Epithelial cell of prostate (primary cell): ENCODE results near the gene HDAC10.
A peak's percentile ranks its signal among the peaks of the same experiment; 100 is the strongest.

Experiments used
- DNase-seq: peaks from one replicate; pipeline ENCODE4 v3.0.0-alpha.2; 2011; ENCODE audit warnings: low read depth, low spot score
- H3K27ac ChIP-seq: fragments of 450-650 bp; 2 replicates; pipeline ENCODE4 v1.5.1; 2017; ENCODE audit warnings: mild to moderate bottlenecking

HDAC10 gene

DNA sequence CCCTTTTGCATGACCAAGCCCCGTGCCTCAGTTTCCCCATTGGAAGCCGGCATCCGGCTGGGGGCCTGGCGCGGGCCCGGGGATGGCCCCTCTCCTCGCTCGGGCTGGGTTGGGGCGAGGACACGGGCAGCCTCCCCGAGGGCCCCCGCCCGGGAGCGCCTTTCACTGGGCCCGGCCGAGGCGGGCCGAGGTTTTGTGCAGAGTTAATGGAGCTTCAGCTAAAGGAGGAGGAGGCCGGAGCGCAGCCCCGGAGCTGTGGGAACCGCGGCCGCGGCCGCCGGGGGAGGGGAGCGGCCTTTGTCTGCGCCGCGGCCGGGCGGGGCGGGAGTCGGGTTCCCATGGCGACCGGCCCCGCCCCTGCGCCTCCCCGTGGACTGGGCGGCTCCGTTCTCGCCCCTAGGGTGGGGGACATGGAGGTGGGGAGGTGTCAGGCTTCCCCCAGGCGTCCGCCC, 20.5 kb upstream of the HDAC10 start:
- H3K27ac ChIP-seq: no peak overlapping the region
- no peak for DNase-seq

- no peak for DNase-seq
- H3K27ac ChIP-seq: no peak overlapping the region
These were observed 19.8 kb upstream of the HDAC10 start for GRCh38 chr22:50270666-50271394.

GRCh38 chr22:50269970-50270665, 19.1 kb upstream of the HDAC10 start, which contains the start of gene MAPK11:
TSS of gene MAPK11 (minus strand) at chr22:50270380. CDS start at chr22:50270292, 88 bp downstream.
- DNase-seq: no peak
- H3K27ac ChIP-seq: no peak within 1 kb of the TSS

GRCh38 chr22:50269573-50269969, 18.5 kb upstream of the HDAC10 start:
- DNase-seq: no peak
- no peak overlapping the region for H3K27ac ChIP-seq

- DNase-seq: no peak
- no peak overlapping the region for H3K27ac ChIP-seq
These were observed 17.6 kb upstream of the HDAC10 start for GRCh38 chr22:50268655-50269113.

- DNase-seq: no peak
These were observed 16.7 kb upstream of the HDAC10 start for GRCh38 chr22:50267591-50268390.

GRCh38 chr22:50266994-50267393, 15.9 kb upstream of the HDAC10 start:
- H3K27ac ChIP-seq: no peak overlapping the region
- DNase-seq: no peak

More at GRCh38 chr22:50267591-50268390, 16.7 kb upstream of the HDAC10 start:
- no peak overlapping the region for H3K27ac ChIP-seq

GRCh38 chr22:50264946-50265669, 14.0 kb upstream of the HDAC10 start:
- no peak for DNase-seq

DNA sequence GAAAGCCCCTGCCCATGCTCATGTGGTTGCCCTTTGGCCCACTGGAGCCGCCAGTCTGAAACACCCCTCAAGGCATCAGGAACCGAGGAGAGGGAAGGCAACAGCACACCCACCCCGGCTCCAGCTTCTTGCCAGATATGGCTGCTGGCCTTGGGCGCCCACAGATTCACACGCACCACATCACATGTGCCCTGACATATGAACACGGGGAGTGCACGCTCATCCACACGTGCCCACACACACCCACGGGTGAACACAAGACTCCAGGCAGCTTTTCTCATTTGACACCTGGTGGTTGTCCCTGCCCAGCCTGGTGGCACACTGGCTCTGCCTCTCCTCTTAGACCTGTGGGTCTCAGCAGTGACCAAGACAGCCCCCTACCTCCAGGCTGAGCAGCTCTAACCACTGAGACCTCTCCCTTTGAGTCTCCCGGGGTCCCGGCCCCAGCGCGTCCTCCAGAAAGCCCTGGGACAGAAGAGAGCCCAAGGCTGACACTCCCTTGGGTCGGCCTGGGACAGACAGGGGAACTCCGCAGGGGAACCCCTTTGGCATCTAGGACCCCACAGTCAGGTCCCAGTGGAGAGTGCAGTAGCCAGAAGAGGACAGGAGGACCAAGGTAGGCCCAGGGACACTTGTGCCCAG, 13.2 kb upstream of the HDAC10 start:
- H3K27ac ChIP-seq: no peak overlapping the region

More at GRCh38 chr22:50264946-50265669, 14.0 kb upstream of the HDAC10 start:
- H3K27ac ChIP-seq: no peak overlapping the region

GRCh38 chr22:50262973-50263617, 12.0 kb upstream of the HDAC10 start:
- no peak overlapping the region for H3K27ac ChIP-seq

More for the DNA sequence above, 13.2 kb upstream of the HDAC10 start:
- DNase-seq: no peak

DNA sequence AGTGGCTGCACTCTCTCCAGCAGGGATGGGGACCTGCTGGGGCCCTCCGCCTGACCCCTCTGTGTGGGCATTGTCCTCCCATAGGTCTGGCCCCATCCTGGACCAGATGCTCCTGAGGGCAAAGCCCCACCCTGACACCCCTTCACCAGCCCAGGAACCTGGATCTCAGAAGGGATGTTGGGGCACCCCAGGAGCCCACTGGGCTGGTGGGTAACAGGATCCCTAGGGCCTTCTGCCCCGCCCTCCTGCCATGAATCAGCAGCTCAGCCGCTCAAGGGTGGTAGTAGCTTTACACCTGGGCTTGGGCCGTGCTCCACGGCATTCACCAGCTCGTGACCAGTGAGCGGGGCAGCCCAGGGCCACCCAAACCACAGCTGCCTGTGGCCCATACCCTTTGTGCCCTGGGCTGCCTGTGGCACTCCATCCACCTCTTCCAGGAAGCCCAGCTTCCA, 11.4 kb upstream of the HDAC10 start:
- no peak for DNase-seq
- no peak overlapping the region for H3K27ac ChIP-seq

More at GRCh38 chr22:50262973-50263617, 12.0 kb upstream of the HDAC10 start:
- DNase-seq: no peak

DNA sequence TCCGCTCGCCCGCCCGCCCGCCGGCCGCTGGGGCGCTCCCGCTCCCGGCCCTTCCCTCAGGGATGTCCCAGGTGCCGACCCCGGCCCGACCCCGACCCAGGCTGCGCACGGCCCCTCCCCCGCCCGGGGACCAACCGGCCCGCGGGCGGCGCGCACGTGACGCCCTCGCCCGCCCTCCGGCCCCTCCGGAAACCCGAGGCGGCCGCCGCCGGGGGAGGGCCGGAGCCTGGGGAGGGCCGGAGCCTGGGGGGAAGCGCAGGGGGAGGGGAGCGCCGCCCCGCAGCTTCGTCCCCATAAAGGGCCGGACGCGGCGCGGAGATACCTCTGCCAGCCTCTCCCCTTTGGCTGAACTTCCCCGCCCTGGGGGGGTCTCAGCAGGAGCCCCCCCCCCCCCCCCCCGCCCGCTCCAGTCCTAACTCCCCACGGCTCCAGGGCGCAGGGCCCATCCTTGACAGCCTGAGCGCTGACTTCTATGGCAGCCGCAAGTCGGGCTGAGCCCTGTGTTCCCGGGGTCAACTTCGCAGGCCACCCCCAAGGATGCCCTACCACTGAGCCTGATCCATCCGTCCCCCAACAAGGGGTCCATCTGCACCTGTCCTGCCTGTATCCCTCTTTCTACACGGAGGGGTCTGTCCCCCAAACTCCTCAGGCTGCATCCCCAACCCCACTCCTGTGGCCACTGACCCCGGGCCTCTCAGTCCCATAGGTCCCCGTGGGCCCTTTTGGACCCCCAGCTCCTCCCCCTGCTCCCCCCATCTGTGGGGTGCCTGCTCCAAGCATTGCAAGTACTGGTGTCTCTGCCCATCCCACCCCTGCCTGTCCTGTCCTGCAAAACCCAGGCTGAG, 10.8 kb upstream of the HDAC10 start, which contains the start of gene MAPK12:
Gene MAPK12, minus strand, starts transcription at position 69 of the 845 bp plus-strand sequence. CDS start 174 bp downstream, outside the sequence.
- no peak for DNase-seq
- H3K27ac ChIP-seq: peak within 1 kb of the TSS; percentile 5

GRCh38 chr22:50260801-50261614, 9.9 kb upstream of the HDAC10 start:
- DNase-seq: no peak
- H3K27ac ChIP-seq: peak overlapping the region; percentile 5

- DNase-seq: no peak
- H3K27ac ChIP-seq: no peak overlapping the region
These were observed 9.4 kb upstream of the HDAC10 start for GRCh38 chr22:50260434-50260800.

GRCh38 chr22:50259302-50259701, 8.2 kb upstream of the HDAC10 start:
- DNase-seq: no peak
- no peak overlapping the region for H3K27ac ChIP-seq

DNA sequence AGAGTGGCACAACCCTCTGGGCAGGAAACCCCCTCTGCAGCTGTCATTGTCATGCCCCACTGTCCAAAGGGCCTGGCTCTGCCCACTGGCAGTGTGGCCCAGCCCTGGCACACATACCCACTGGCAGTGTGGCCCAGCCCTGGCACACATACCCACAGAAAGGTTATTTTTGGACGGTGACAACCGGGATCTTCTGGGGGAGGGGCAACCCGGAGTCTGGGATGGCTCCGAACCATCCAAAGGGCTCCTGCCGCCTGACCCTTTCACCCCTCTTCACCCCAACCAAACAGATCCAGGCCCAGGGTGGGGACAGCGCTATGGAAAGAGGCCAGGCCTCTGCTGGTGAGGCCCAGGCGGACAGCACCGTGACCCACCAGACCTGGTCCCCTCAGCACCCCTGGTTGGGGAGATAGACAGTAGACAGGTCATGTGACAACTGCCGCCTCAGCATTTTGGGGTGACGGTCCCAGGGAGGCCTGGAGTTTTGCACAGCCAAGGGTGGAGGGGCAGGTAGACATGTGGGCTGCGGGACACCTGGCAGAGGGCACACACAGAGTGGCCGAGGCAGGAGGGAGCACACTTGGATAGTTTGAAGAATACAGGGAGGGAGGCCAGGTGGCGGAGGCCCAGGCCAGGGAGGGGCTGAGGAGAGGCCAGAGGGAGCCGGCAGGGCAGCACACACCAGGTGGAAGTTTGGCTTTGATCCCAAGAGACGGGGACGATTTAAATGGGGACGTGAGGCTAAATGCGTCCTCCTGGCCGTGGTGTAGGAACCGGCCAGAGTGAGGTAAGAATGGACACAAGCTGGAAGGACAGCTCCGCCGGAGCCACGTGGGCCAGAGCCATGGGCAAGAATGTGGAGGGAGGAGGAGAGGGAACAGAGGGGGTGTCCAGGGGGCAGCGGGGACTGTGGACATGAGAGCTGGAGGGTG, 7.6 kb upstream of the HDAC10 start:
- DNase-seq: no peak
- no peak overlapping the region for H3K27ac ChIP-seq
